ENCODE measurements around the gene BRD1.

GRCh38 chr22:49765951-49766350 lies 61.7 kb downstream of the BRD1 start:
- no peak for TF ChIP-seq SP1 (IDR thresholded peaks at IDR 0.05; ENCODE audit: low read depth)
- TF ChIP-seq, protein P1, sequence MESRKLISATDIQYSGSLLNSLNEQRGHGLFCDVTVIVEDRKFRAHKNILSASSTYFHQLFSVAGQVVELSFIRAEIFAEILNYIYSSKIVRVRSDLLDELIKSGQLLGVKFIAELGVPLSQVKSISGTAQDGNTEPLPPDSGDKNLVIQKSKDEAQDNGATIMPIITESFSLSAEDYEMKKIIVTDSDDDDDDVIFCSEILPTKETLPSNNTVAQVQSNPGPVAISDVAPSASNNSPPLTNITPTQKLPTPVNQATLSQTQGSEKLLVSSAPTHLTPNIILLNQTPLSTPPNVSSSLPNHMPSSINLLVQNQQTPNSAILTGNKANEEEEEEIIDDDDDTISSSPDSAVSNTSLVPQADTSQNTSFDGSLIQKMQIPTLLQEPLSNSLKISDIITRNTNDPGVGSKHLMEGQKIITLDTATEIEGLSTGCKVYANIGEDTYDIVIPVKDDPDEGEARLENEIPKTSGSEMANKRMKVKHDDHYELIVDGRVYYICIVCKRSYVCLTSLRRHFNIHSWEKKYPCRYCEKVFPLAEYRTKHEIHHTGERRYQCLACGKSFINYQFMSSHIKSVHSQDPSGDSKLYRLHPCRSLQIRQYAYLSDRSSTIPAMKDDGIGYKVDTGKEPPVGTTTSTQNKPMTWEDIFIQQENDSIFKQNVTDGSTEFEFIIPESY (IDR thresholded peaks at IDR 0.05; ENCODE audit: extremely low read depth, insufficient replicate concordance, low read length), result no peak
- no peak for TF ChIP-seq EZH2 (IDR thresholded peaks at IDR 0.05)
- no peak for TF ChIP-seq POLR2AphosphoS5 (IDR thresholded peaks at IDR 0.05; ENCODE audit: low read depth, low read length)
- TF ChIP-seq POLR2A (IDR thresholded peaks at IDR 0.05; ENCODE audit: borderline replicate concordance, extremely low read depth, insufficient read depth, insufficient read length), result no peak
- TF ChIP-seq CTCF (IDR thresholded peaks at IDR 0.05 in 2 of 3, conservative IDR thresholded peaks at IDR 0.05 in 1 of 3; ENCODE audit: borderline replicate concordance in 1 of 3, insufficient read depth in 1 of 3, low read depth in 2 of 3, low read length in 2 of 3), result no peak
- no peak for TF ChIP-seq YY1 (IDR thresholded peaks at IDR 0.05; ENCODE audit: extremely low read depth, insufficient replicate concordance, low read depth, low read length)
